Measurements from ENCODE around the gene XRRA1.

Gene XRRA1

GRCh38 chr11:74951226-74951625 is 2.3 kb upstream of the XRRA1 start:
- DNase-seq (ENCODE audit: low read depth, low spot score): no peak

- DNase-seq (ENCODE audit: low read depth, low spot score): no peak
Observed at GRCh38 chr11:74950374-74950969, 1.6 kb upstream of the XRRA1 start.

GRCh38 chr11:74949753-74950137 is 854 bp upstream of the XRRA1 start:
- DNase-seq (ENCODE audit: low read depth, low spot score): no peak

GRCh38 chr11:74948546-74948897 is 369 bp downstream of the XRRA1 start:
- DNase-seq (ENCODE audit: low read depth, low spot score): peak; percentile 13

GRCh38 chr11:74942073-74942759 is 6.7 kb downstream of the XRRA1 start:
- DNase-seq (ENCODE audit: low read depth, low spot score): no peak

GRCh38 chr11:74941492-74941891 is 7.4 kb downstream of the XRRA1 start:
- DNase-seq (ENCODE audit: low read depth, low spot score): no peak

- DNase-seq (ENCODE audit: low read depth, low spot score): no peak
Observed at GRCh38 chr11:74937696-74938475, 11.0 kb downstream of the XRRA1 start.

GRCh38 chr11:74936976-74937375 is 11.9 kb downstream of the XRRA1 start:
- no peak for DNase-seq (ENCODE audit: low read depth, low spot score)

GRCh38 chr11:74936087-74936486 is 12.8 kb downstream of the XRRA1 start:
- no peak for DNase-seq (ENCODE audit: low read depth, low spot score)

GRCh38 chr11:74935285-74935684 is 13.6 kb downstream of the XRRA1 start:
- no peak for DNase-seq (ENCODE audit: low read depth, low spot score)

GRCh38 chr11:74933765-74934164 is 15.1 kb downstream of the XRRA1 start:
- no peak for DNase-seq (ENCODE audit: low read depth, low spot score)

- DNase-seq (ENCODE audit: low read depth, low spot score): no peak
Observed at GRCh38 chr11:74932797-74933196, 16.1 kb downstream of the XRRA1 start.

GRCh38 chr11:74932169-74932568 is 16.7 kb downstream of the XRRA1 start:
- DNase-seq (ENCODE audit: low read depth, low spot score): no peak

GRCh38 chr11:74929431-74930363 is 19.2 kb downstream of the XRRA1 start:
- peak; percentile 41 for DNase-seq (ENCODE audit: low read depth, low spot score)

- DNase-seq (ENCODE audit: low read depth, low spot score): no peak
Observed at GRCh38 chr11:74927496-74927895, 21.4 kb downstream of the XRRA1 start.

GRCh38 chr11:74926304-74927030 is 22.4 kb downstream of the XRRA1 start:
- DNase-seq (ENCODE audit: low read depth, low spot score): no peak

- DNase-seq (ENCODE audit: low read depth, low spot score): no peak
Observed at GRCh38 chr11:74925281-74925680, 23.6 kb downstream of the XRRA1 start.

GRCh38 chr11:74923125-74923524 is 25.8 kb downstream of the XRRA1 start:
- no peak for DNase-seq (ENCODE audit: low read depth, low spot score)

- no peak for DNase-seq (ENCODE audit: low read depth, low spot score)
Observed at GRCh38 chr11:74909812-74910211, 39.1 kb downstream of the XRRA1 start.

- DNase-seq (ENCODE audit: low read depth, low spot score): no peak
Observed at GRCh38 chr11:74909385-74909784, 39.5 kb downstream of the XRRA1 start.

GRCh38 chr11:74905326-74905725 is 43.6 kb downstream of the XRRA1 start:
- DNase-seq (ENCODE audit: low read depth, low spot score): no peak

Data from brain pericyte (primary cell).